ENCODE data around the gene PPP4R4.

DNA sequence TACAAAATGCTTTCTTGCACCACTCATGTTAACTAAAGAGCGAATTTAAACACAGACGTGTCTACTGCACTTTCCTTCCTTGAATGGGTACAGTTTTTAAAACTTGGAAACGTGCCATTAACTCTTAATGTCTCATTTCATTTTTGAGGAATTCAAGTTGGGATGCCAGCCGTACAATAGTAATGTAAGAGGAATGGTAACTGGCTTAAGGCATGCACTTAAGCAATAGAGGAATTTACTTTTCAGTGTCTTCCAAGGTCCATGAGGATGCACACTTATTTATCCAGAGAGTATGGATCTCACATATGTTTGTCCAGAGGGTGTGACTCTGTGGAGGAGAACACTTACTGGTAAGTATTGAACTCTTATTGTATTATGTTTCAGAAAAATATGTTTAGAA, 52.9 kb downstream of the PPP4R4 start:
- TF ChIP-seq, protein P1, sequence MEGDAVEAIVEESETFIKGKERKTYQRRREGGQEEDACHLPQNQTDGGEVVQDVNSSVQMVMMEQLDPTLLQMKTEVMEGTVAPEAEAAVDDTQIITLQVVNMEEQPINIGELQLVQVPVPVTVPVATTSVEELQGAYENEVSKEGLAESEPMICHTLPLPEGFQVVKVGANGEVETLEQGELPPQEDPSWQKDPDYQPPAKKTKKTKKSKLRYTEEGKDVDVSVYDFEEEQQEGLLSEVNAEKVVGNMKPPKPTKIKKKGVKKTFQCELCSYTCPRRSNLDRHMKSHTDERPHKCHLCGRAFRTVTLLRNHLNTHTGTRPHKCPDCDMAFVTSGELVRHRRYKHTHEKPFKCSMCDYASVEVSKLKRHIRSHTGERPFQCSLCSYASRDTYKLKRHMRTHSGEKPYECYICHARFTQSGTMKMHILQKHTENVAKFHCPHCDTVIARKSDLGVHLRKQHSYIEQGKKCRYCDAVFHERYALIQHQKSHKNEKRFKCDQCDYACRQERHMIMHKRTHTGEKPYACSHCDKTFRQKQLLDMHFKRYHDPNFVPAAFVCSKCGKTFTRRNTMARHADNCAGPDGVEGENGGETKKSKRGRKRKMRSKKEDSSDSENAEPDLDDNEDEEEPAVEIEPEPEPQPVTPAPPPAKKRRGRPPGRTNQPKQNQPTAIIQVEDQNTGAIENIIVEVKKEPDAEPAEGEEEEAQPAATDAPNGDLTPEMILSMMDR (IDR thresholded peaks at IDR 0.05), result no peak
- no peak for TF ChIP-seq POLR2A (IDR thresholded peaks at IDR 0.05)
